Right atrium auricular region (tissue), 2 donors: ENCODE results near the gene NRDC. TPM values are rescaled to one million over a fixed set of nuclear protein-coding genes. Genes with fewer than 3 reads are reported as not detected.

Experiments
- DNase-seq: peaks from one replicate; pipeline ENCODE4 v3.0.0-alpha.2; 2019; ENCODE audit warnings: low spot score
- H3K27ac ChIP-seq, 2 donors: fragments of 200-600 bp; sonication (generic); 1 replicate in 1 of 2; 2 replicates in 1 of 2; pipeline ENCODE4 v1.5.1; 2016 to 2019
- H3K27me3 ChIP-seq, 2 donors: fragments of 200-600 bp; sonication (generic); one replicate each; pipeline versions ENCODE4 v1.5.1 to v1.6.0; 2017 to 2019
- H3K36me3 ChIP-seq: fragments of 200-600 bp; sonication (generic); one replicate; pipeline ENCODE4 v1.5.1; 2016
- H3K4me1 ChIP-seq, 2 donors: fragments of 200-600 bp; sonication (generic); one replicate each; pipeline versions ENCODE4 v1.5.1 to v1.6.0; 2017 to 2019
- H3K4me3 ChIP-seq, 2 donors: fragments of 200-600 bp; sonication (generic); 1 replicate in 1 of 2; 2 replicates in 1 of 2; pipeline ENCODE4 v1.5.1; 2017 to 2019; ENCODE audit warnings: mild to moderate bottlenecking in 1 of 2, moderate library complexity in 1 of 2
- H3K9me3 ChIP-seq, 2 donors: fragments of 200-600 bp; sonication (generic); one replicate each; pipeline ENCODE4 v1.5.1; 2019
- CTCF ChIP-seq, 2 donors: fragments of 200-600 bp; sonication (generic); IDR thresholded peaks; one replicate each; pipeline ENCODE4 v1.5.1; 2019; ENCODE audit warnings: antibody characterized with exemption in 2 of 2
- total RNA-seq, 2 donors: library from RNA; depleted of rRNA; stranded (reverse); fragments of >200 nt; gene quantifications; one replicate each; pipeline ENCODE4 v1.1.0, GENCODE V29; 2016

NRDC gene
- total RNA-seq, 2 donors from 2014 or later, result 67.5 to 74.6 TPM

GRCh38 chr1:51755437-51755836 is 123.1 kb downstream of the NRDC start:
- Histone ChIP-seq H3K4me3 (no peak overlapping the region), H3K4me1 (peaks cover 0 to 7% of the 10 kb centered on the region in 2 donors), H3K27ac (no peak overlapping the region), H3K36me3 (peaks cover 25% of the 10 kb centered on the region), H3K9me3 (no peaks in the 10 kb centered on the region), H3K27me3 (no peaks in the 10 kb centered on the region)
- no peak for DNase-seq
- no peak for TF ChIP-seq CTCF (IDR thresholded peaks at IDR 0.05)

- H3K4me3 ChIP-seq, result no peak overlapping the region
- peaks cover 25% of the 10 kb centered on the region for H3K36me3 ChIP-seq
- peaks cover 0 to 7% of the 10 kb centered on the region in 2 donors for H3K4me1 ChIP-seq
- TF ChIP-seq CTCF (IDR thresholded peaks at IDR 0.05), result no peak
- DNase-seq, result no peak
- no peaks in the 10 kb centered on the region for H3K27me3 ChIP-seq
- H3K27ac ChIP-seq, result no peak overlapping the region
- no peaks in the 10 kb centered on the region for H3K9me3 ChIP-seq
Measured at GRCh38 chr1:51754666-51755065, 123.9 kb downstream of the NRDC start.

- no peak for DNase-seq
- Histone ChIP-seq H3K27ac (no peak overlapping the region), H3K4me1 (peaks cover 0 to 10% of the 10 kb centered on the region in 2 donors), H3K9me3 (no peaks in the 10 kb centered on the region), H3K27me3 (no peaks in the 10 kb centered on the region), H3K36me3 (peaks cover 25% of the 10 kb centered on the region), H3K4me3 (no peak overlapping the region)
- no peak for TF ChIP-seq CTCF (IDR thresholded peaks at IDR 0.05)
Measured at GRCh38 chr1:51753969-51754368, 124.6 kb downstream of the NRDC start.

- TF ChIP-seq CTCF (IDR thresholded peaks at IDR 0.05), result no peak
- Histone ChIP-seq H3K36me3 (peaks cover 25% of the 10 kb centered on the region), H3K4me3 (no peak overlapping the region), H3K4me1 (peaks cover 0 to 3% of the 10 kb centered on the region in 2 donors), H3K9me3 (no peaks in the 10 kb centered on the region), H3K27ac (no peak overlapping the region), H3K27me3 (no peaks in the 10 kb centered on the region)
- no peak for DNase-seq
Measured at GRCh38 chr1:51752073-51752948, 126.2 kb downstream of the NRDC start.

- no peaks in the 10 kb centered on the region for H3K9me3 ChIP-seq
Measured at GRCh38 chr1:51750729-51751128, 127.8 kb downstream of the NRDC start.

More at GRCh38 chr1:51750729-51751128, 127.8 kb downstream of the NRDC start:
- Histone ChIP-seq H3K4me3 (no peak overlapping the region), H3K36me3 (peaks cover 20% of the 10 kb centered on the region), H3K27ac (no peak overlapping the region), H3K4me1 (peaks cover 0 to 3% of the 10 kb centered on the region in 2 donors), H3K27me3 (no peaks in the 10 kb centered on the region)
- TF ChIP-seq CTCF (IDR thresholded peaks at IDR 0.05), result no peak
- no peak for DNase-seq
